HepG2 (cell line): ENCODE results near the gene VSX1. TPM values are rescaled to one million over a fixed set of nuclear protein-coding genes. Genes with fewer than 3 reads are reported as not detected.

ENCODE experiments used
- CBX5 ChIP-seq: sonication (generic); formaldehyde crosslinking; IDR thresholded peaks from 2 replicates; pipeline ENCODE4 v1.4.0; 2020; ENCODE audit warnings: missing genetic modification reagents, borderline replicate concordance
- EEA1 ChIP-seq: sonication (generic); formaldehyde crosslinking; IDR thresholded peaks from 2 replicates; pipeline ENCODE4 v1.5.1; 2020; ENCODE audit warnings: mild to moderate bottlenecking, missing genetic modification reagents, borderline replicate concordance
- FOXP1 ChIP-seq, 2 experiments: fragments of 450-650 bp in 1 of 2; IDR thresholded peaks; 2 replicates each; pipeline ENCODE4 v1.6.1; 2017 to 2018; ENCODE audit warnings: antibody characterized with exemption in 1 of 2
- HOXD1 ChIP-seq: sonication (generic); formaldehyde crosslinking; IDR thresholded peaks from 2 replicates; pipeline ENCODE4 v1.5.0; 2020; ENCODE audit warnings: missing genetic modification reagents
- ISL2 ChIP-seq: sonication (generic); formaldehyde crosslinking; IDR thresholded peaks from 2 replicates; pipeline ENCODE4 v1.5.0; 2020; ENCODE audit warnings: missing genetic modification reagents
- JUNB ChIP-seq: sonication (generic); formaldehyde crosslinking; IDR thresholded peaks from 2 replicates; pipeline ENCODE4 v1.8.0; 2022; ENCODE audit warnings: missing genetic modification reagents, mild to moderate bottlenecking, borderline replicate concordance
- MTA1 ChIP-seq: sonication (generic); formaldehyde crosslinking; IDR thresholded peaks from 2 replicates; pipeline ENCODE4 v1.4.0; 2020; ENCODE audit warnings: missing genetic modification reagents, mild to moderate bottlenecking, borderline replicate concordance
- NR3C1 ChIP-seq: sonication (generic); formaldehyde crosslinking; IDR thresholded peaks from 2 replicates; pipeline ENCODE4 v1.4.0; 2020; ENCODE audit warnings: missing genetic modification reagents
- RXRA ChIP-seq: sonication (generic); formaldehyde crosslinking; IDR thresholded peaks from 2 replicates; pipeline ENCODE4 v1.5.1; 2020; ENCODE audit warnings: missing genetic modification reagents
- SMC3 ChIP-seq: IDR thresholded peaks from 2 replicates; pipeline ENCODE4 v1.6.1; 2011; ENCODE audit warnings: low read length, improper control_type of control experiment
- SRSF9 ChIP-seq: fragments of 200-400 bp; formaldehyde crosslinking; IDR thresholded peaks from 2 replicates; pipeline ENCODE4 v1.6.1; 2018; ENCODE audit warnings: borderline replicate concordance, mild to moderate bottlenecking, low read depth, low read length; ENCODE audit not compliant: insufficient read depth, poor library complexity, severe bottlenecking
- ZFP62 ChIP-seq: sonication (generic); formaldehyde crosslinking; IDR thresholded peaks from 2 replicates; pipeline ENCODE4 v1.4.0; 2020; ENCODE audit warnings: missing genetic modification reagents
- ZNF761 ChIP-seq: sonication (generic); formaldehyde crosslinking; conservative IDR thresholded peaks from 2 replicates; pipeline ENCODE4 v1.4.0; 2020; ENCODE audit warnings: mild to moderate bottlenecking, missing genetic modification reagents
- ZNF777 ChIP-seq: sonication (generic); formaldehyde crosslinking; IDR thresholded peaks from 2 replicates; pipeline ENCODE4 v1.4.0; 2020; ENCODE audit warnings: missing genetic modification reagents
- polyA plus RNA-seq, 8 experiments: library from polyadenylated mRNA; depleted of rRNA in 3 of 8; stranded (reverse) in 7 of 8; unstranded in 1 of 8; fragments of >200 nt; fragmentation: Illumina TruSeq in 4 of 8; extraction: Trizol in 4 of 8; gene quantifications; 2 replicates each; pipeline versions ENCODE4 v1.2.1 to v1.2.3, GENCODE V29; 2011 to 2016; ENCODE audit warnings: low read depth in 4 of 8, missing spikeins in 1 of 8, mixed read lengths in 1 of 8; ENCODE audit not compliant: insufficient read depth in 1 of 8
- total RNA-seq, 5 experiments: library from RNA; depleted of rRNA; stranded (reverse); fragments of >200 nt; fragmentation: Illumina TruSeq; extraction: Trizol; gene quantifications; 2 replicates each; pipeline ENCODE4 v1.2.3, GENCODE V29; 2016; ENCODE audit warnings: low read depth in 1 of 5
- TF ChIP-seq, protein P1 (sequence below): sonication (generic); formaldehyde crosslinking; IDR thresholded peaks from 2 replicates; pipeline ENCODE4 v1.5.1; 2020; ENCODE audit warnings: mild to moderate bottlenecking, missing genetic modification reagents, moderate library complexity
- TF ChIP-seq, protein P2 (sequence below): sonication (generic); formaldehyde crosslinking; IDR thresholded peaks from 2 replicates; pipeline ENCODE4 v1.8.0; 2023; ENCODE audit warnings: mild to moderate bottlenecking, missing genetic modification reagents
- TF ChIP-seq, protein P3 (sequence below): sonication (generic); formaldehyde crosslinking; IDR thresholded peaks from 2 replicates; pipeline ENCODE4 v1.9.0; 2021; ENCODE audit warnings: missing genetic modification reagents, mild to moderate bottlenecking, borderline replicate concordance
- TF ChIP-seq, protein P4 (sequence below): IDR thresholded peaks from 2 replicates; pipeline ENCODE4 v1.6.1; 2016; ENCODE audit warnings: missing compliant biosample characterization, missing genetic modification reagents, borderline replicate concordance
- TF ChIP-seq, protein P5 (sequence below): sonication (generic); formaldehyde crosslinking; IDR thresholded peaks from 2 replicates; pipeline ENCODE4 v1.4.0; 2020; ENCODE audit warnings: mild to moderate bottlenecking, missing genetic modification reagents
- TF ChIP-seq, protein P6 (sequence below): sonication (generic); formaldehyde crosslinking; IDR thresholded peaks from 2 replicates; pipeline ENCODE4 v1.5.0; 2020; ENCODE audit warnings: mild to moderate bottlenecking, missing genetic modification reagents, moderate library complexity

VSX1 gene
- total and polyA plus RNA-seq, 2 of the 13 experiments (the other 11 are each of a cell fraction or from before 2014, with no cell fraction given), result 0.04 TPM; not detected in 1

DNA sequence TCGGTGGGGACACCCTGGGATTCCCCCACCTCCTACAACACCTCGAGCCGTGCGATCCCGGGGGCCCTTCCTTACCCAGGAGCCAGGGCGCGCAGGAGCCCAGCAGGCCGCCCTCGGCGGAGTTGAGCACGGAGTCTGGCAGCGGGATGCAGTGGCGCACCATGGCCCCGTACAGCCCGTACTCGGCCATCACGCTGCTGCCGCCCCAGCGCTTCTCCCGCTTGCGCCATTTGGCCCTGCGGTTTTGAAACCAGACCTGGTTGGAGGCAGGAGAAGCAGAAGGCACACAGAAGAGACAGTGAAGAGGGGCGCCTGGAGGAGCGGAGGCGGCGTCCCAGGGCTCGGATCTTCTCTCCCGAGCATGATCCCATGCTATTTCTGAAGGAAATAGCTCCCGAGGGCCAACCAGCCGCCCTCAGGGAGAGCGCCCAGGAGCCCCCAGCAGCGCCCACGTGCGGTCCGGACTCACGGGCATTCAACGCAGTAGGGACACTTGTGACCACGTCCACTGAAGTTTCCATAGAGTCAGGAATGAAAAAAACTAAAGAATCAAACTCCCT lies 4.3 kb downstream of the VSX1 start (continued):
- TF ChIP-seq, protein P1, sequence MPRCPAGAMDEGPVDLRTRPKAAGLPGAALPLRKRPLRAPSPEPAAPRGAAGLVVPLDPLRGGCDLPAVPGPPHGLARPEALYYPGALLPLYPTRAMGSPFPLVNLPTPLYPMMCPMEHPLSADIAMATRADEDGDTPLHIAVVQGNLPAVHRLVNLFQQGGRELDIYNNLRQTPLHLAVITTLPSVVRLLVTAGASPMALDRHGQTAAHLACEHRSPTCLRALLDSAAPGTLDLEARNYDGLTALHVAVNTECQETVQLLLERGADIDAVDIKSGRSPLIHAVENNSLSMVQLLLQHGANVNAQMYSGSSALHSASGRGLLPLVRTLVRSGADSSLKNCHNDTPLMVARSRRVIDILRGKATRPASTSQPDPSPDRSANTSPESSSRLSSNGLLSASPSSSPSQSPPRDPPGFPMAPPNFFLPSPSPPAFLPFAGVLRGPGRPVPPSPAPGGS, result 0 out of 2 replicates have a peak, but pooled peaks have one; percentile 22
- no peak for TF ChIP-seq JUNB (CRISPR knock-in tag)
- TF ChIP-seq ZFP62 (CRISPR knock-in tag), result no peak
- TF ChIP-seq, protein P2, sequence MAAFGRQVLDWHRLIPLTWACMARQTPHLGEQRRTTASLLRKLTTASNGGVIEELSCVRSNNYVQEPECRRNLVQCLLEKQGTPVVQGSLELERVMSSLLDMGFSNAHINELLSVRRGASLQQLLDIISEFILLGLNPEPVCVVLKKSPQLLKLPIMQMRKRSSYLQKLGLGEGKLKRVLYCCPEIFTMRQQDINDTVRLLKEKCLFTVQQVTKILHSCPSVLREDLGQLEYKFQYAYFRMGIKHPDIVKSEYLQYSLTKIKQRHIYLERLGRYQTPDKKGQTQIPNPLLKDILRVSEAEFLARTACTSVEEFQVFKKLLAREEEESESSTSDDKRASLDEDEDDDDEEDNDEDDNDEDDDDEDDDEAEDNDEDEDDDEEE (CRISPR knock-in tag), result peak; percentile 79
- peak; percentile 81; the same call in 1 of the 2 replicates for TF ChIP-seq MTA1 (CRISPR knock-in tag)
- TF ChIP-seq EEA1 (CRISPR knock-in tag), result peak; percentile 82; the same call in 1 of the 2 replicates
- peak; percentile 44; the same call in 1 of the 2 replicates for TF ChIP-seq RXRA (CRISPR knock-in tag)
- TF ChIP-seq, protein P3, sequence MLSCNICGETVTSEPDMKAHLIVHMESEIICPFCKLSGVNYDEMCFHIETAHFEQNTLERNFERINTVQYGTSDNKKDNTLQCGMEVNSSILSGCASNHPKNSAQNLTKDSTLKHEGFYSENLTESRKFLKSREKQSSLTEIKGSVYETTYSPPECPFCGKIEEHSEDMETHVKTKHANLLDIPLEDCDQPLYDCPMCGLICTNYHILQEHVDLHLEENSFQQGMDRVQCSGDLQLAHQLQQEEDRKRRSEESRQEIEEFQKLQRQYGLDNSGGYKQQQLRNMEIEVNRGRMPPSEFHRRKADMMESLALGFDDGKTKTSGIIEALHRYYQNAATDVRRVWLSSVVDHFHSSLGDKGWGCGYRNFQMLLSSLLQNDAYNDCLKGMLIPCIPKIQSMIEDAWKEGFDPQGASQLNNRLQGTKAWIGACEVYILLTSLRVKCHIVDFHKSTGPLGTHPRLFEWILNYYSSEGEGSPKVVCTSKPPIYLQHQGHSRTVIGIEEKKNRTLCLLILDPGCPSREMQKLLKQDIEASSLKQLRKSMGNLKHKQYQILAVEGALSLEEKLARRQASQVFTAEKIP (CRISPR knock-in tag), result no peak
- TF ChIP-seq, protein P4, sequence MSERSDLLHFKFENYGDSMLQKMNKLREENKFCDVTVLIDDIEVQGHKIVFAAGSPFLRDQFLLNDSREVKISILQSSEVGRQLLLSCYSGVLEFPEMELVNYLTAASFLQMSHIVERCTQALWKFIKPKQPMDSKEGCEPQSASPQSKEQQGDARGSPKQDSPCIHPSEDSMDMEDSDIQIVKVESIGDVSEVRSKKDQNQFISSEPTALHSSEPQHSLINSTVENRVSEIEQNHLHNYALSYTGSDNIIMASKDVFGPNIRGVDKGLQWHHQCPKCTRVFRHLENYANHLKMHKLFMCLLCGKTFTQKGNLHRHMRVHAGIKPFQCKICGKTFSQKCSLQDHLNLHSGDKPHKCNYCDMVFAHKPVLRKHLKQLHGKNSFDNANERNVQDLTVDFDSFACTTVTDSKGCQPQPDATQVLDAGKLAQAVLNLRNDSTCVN (CRISPR knock-in tag), result no peak
- TF ChIP-seq SRSF9, result no peak
- TF ChIP-seq, protein P5, sequence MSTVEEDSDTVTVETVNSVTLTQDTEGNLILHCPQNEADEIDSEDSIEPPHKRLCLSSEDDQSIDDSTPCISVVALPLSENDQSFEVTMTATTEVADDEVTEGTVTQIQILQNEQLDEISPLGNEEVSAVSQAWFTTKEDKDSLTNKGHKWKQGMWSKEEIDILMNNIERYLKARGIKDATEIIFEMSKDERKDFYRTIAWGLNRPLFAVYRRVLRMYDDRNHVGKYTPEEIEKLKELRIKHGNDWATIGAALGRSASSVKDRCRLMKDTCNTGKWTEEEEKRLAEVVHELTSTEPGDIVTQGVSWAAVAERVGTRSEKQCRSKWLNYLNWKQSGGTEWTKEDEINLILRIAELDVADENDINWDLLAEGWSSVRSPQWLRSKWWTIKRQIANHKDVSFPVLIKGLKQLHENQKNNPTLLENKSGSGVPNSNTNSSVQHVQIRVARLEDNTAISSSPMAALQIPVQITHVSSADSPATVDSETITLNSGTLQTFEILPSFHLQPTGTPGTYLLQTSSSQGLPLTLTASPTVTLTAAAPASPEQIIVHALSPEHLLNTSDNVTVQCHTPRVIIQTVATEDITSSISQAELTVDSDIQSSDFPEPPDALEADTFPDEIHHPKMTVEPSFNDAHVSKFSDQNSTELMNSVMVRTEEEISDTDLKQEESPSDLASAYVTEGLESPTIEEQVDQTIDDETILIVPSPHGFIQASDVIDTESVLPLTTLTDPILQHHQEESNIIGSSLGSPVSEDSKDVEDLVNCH (CRISPR knock-in tag), result no peak
- TF ChIP-seq ZNF761 (CRISPR knock-in tag), result no peak
- peak; percentile 58; the same call in 1 of the 2 replicates for TF ChIP-seq CBX5 (CRISPR knock-in tag)
- TF ChIP-seq ISL2 (CRISPR knock-in tag), result 0 out of 2 replicates have a peak, but pooled peaks have one; percentile 34
- TF ChIP-seq HOXD1, result peak; percentile 62; the same call in 1 of the 2 replicates
- no peak for TF ChIP-seq FOXP1 (IDR thresholded peaks at IDR 0.05)
- no peak for TF ChIP-seq FOXP1 (CRISPR knock-in tag; IDR thresholded peaks at IDR 0.05)
- peak; percentile 56 for TF ChIP-seq ZNF777
- TF ChIP-seq, protein P6, sequence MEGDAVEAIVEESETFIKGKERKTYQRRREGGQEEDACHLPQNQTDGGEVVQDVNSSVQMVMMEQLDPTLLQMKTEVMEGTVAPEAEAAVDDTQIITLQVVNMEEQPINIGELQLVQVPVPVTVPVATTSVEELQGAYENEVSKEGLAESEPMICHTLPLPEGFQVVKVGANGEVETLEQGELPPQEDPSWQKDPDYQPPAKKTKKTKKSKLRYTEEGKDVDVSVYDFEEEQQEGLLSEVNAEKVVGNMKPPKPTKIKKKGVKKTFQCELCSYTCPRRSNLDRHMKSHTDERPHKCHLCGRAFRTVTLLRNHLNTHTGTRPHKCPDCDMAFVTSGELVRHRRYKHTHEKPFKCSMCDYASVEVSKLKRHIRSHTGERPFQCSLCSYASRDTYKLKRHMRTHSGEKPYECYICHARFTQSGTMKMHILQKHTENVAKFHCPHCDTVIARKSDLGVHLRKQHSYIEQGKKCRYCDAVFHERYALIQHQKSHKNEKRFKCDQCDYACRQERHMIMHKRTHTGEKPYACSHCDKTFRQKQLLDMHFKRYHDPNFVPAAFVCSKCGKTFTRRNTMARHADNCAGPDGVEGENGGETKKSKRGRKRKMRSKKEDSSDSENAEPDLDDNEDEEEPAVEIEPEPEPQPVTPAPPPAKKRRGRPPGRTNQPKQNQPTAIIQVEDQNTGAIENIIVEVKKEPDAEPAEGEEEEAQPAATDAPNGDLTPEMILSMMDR, result peak; percentile 33; the same call in 1 of the 2 replicates
- TF ChIP-seq SMC3, result no peak
- TF ChIP-seq NR3C1 (CRISPR knock-in tag), result no peak
